ENCODE results near the gene PARP15.

DNA sequence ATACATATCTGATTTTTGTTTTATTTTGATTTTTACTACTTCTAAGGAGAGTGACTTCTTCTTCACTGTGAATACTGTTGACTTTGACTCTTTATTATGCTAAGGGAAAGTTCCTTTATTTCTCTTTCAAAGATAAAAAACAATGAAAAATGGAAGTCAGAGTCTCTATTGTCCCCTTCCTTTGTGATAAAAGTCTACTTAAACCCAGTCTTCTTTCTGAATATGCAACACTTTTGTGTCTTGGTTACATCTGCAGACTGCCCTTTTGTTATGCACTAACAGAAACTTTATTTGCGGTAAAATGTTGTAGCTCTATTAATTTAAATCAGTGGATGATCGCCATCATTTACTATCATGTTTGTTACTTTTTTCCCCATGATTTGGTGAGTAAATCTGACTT lies 13.2 kb downstream of the PARP15 start:
- TF ChIP-seq, protein P1, sequence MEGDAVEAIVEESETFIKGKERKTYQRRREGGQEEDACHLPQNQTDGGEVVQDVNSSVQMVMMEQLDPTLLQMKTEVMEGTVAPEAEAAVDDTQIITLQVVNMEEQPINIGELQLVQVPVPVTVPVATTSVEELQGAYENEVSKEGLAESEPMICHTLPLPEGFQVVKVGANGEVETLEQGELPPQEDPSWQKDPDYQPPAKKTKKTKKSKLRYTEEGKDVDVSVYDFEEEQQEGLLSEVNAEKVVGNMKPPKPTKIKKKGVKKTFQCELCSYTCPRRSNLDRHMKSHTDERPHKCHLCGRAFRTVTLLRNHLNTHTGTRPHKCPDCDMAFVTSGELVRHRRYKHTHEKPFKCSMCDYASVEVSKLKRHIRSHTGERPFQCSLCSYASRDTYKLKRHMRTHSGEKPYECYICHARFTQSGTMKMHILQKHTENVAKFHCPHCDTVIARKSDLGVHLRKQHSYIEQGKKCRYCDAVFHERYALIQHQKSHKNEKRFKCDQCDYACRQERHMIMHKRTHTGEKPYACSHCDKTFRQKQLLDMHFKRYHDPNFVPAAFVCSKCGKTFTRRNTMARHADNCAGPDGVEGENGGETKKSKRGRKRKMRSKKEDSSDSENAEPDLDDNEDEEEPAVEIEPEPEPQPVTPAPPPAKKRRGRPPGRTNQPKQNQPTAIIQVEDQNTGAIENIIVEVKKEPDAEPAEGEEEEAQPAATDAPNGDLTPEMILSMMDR (IDR thresholded peaks at IDR 0.05), result no peak
- TF ChIP-seq POLR2A (IDR thresholded peaks at IDR 0.05; ENCODE audit: low read depth), result no peak

Measured in esophagus muscularis mucosa (tissue), 3 donors.